GM12878 (cell line): ENCODE measurements around the gene TMEM255A. TPM values are rescaled to one million over a fixed set of nuclear protein-coding genes. Genes with fewer than 3 reads are reported as not detected.
A peak's percentile ranks its signal among the peaks of the same experiment; 100 is the strongest.

Experiments used
- BHLHE40 ChIP-seq, 2 experiments: fragments of 450-650 bp in 1 of 2; IDR thresholded peaks; 2 replicates each; pipeline ENCODE4 v1.6.1; 2011 to 2017; ENCODE audit warnings: low read depth in 2 of 2, borderline replicate concordance in 1 of 2, improper control_type of control experiment in 1 of 2, low read length in 1 of 2, mild to moderate bottlenecking in 1 of 2
- BMI1 ChIP-seq: fragments of 450-650 bp; IDR thresholded peaks from 2 replicates; pipeline ENCODE4 v1.6.1; 2016; ENCODE audit warnings: mild to moderate bottlenecking, moderate library complexity, borderline replicate concordance
- CHD1 ChIP-seq: IDR thresholded peaks from 2 replicates; pipeline ENCODE4 v1.6.1; 2012; ENCODE audit warnings: low read depth, low read length, improper control_type of control experiment
- CHD2 ChIP-seq: IDR thresholded peaks from 2 replicates; pipeline ENCODE4 v1.6.1; 2011; ENCODE audit warnings: low read depth, low read length, improper control_type of control experiment, borderline replicate concordance
- IRF4 ChIP-seq: IDR thresholded peaks from 2 replicates; pipeline ENCODE4 v1.6.1; 2011; ENCODE audit warnings: low read depth, low read length
- IRF5 ChIP-seq: fragments of 450-650 bp; IDR thresholded peaks from 2 replicates; pipeline ENCODE4 v1.6.1; 2017; ENCODE audit warnings: borderline replicate concordance
- KLF5 ChIP-seq: fragments of 450-650 bp; IDR thresholded peaks from 2 replicates; pipeline ENCODE4 v1.6.1; 2014; ENCODE audit warnings: mild to moderate bottlenecking; ENCODE audit not compliant: partially characterized antibody
- MEF2A ChIP-seq: IDR thresholded peaks from 2 replicates; pipeline ENCODE4 v1.6.1; 2011; ENCODE audit warnings: low read depth, mild to moderate bottlenecking, low read length, moderate library complexity; ENCODE audit not compliant: insufficient read depth
- MTA2 ChIP-seq: fragments of 450-650 bp; IDR thresholded peaks from 2 replicates; pipeline ENCODE4 v1.6.1; 2016; ENCODE audit warnings: low read depth, mild to moderate bottlenecking, moderate library complexity
- MTA3 ChIP-seq: IDR thresholded peaks from 2 replicates; pipeline ENCODE4 v1.6.1; 2012; ENCODE audit warnings: low read length, inconsistent platforms, borderline replicate concordance
- MXI1 ChIP-seq: fragments of 150-350 bp; IDR thresholded peaks from 2 replicates; pipeline ENCODE4 v1.6.1; 2011; ENCODE audit warnings: low read depth, mild to moderate bottlenecking, inconsistent platforms, low read length, improper control_type of control experiment
- NFIC ChIP-seq: IDR thresholded peaks from 2 replicates; pipeline ENCODE4 v1.6.1; 2012; ENCODE audit warnings: low read depth, mild to moderate bottlenecking, inconsistent platforms, low read length, moderate library complexity
- NR2F1 ChIP-seq: fragments of 450-650 bp; conservative IDR thresholded peaks from 2 replicates; pipeline ENCODE4 v1.6.1; 2017; ENCODE audit warnings: mild to moderate bottlenecking
- NRF1 ChIP-seq: conservative IDR thresholded peaks from 2 replicates; pipeline ENCODE4 v1.6.1; 2011; ENCODE audit warnings: mild to moderate bottlenecking, low read depth, low read length, improper control_type of control experiment
- POU2F2 ChIP-seq: IDR thresholded peaks from 3 replicates; pipeline ENCODE4 v1.6.1; 2011; ENCODE audit warnings: low read depth, mild to moderate bottlenecking, low read length, borderline replicate concordance
- PRDM15 ChIP-seq: fragments of 450-650 bp; formaldehyde crosslinking; IDR thresholded peaks from 2 replicates; pipeline ENCODE4 v1.4.0; 2020; ENCODE audit warnings: mild to moderate bottlenecking, moderate library complexity
- SMAD1 ChIP-seq: fragments of 450-650 bp; IDR thresholded peaks from 2 replicates; pipeline ENCODE4 v1.6.1; 2018; ENCODE audit warnings: mild to moderate bottlenecking, low read depth; ENCODE audit not compliant: partially characterized antibody
- SPI1 ChIP-seq: IDR thresholded peaks from 2 replicates; pipeline ENCODE4 v1.6.1; 2011; ENCODE audit warnings: low read depth, mild to moderate bottlenecking, low read length, moderate library complexity, borderline replicate concordance; ENCODE audit not compliant: insufficient read depth
- TCF3 ChIP-seq: IDR thresholded peaks from 2 replicates; pipeline ENCODE4 v1.6.1; 2012; ENCODE audit warnings: low read depth, mild to moderate bottlenecking, low read length, borderline replicate concordance; ENCODE audit not compliant: insufficient read depth
- ZNF622 ChIP-seq: fragments of 450-650 bp; IDR thresholded peaks from 2 replicates; pipeline ENCODE4 v1.6.1; 2017; ENCODE audit warnings: mild to moderate bottlenecking, inconsistent platforms
- ZNF687 ChIP-seq: fragments of 450-650 bp; IDR thresholded peaks from 2 replicates; pipeline ENCODE4 v1.6.1; 2017; ENCODE audit warnings: mild to moderate bottlenecking, moderate library complexity
- polyA plus RNA-seq, 11 experiments: library from polyadenylated mRNA; depleted of rRNA in 4 of 11; unstranded in 6 of 11; stranded (reverse) in 5 of 11; fragments of >200 nt; fragmentation: Nextera tagmentation in 4 of 11; fragmentation: Illumina TruSeq in 1 of 11; extraction: Ambion mirVana in 4 of 11; extraction: Trizol in 1 of 11; gene quantifications; 1 replicate in 1 of 11; 2 replicates in 10 of 11; pipeline versions ENCODE4 v1.2.1 to v1.2.3, GENCODE V29; 2011 to 2016; ENCODE audit warnings: inconsistent platforms in 2 of 11, missing spikeins in 2 of 11, low read depth in 1 of 11
- total RNA-seq, 4 experiments: library from RNA; depleted of rRNA in 3 of 4; stranded (reverse); fragments of >200 nt in 3 of 4; fragmentation: Illumina TruSeq in 1 of 4; extraction: Trizol in 1 of 4; gene quantifications; 2 replicates each; pipeline versions ENCODE4 v1.2.1 to v1.2.3, GENCODE V29; 2013 to 2021

TMEM255A gene
- total and polyA plus RNA-seq, 10 of the 15 experiments (the other 5 are each of a cell fraction or from before 2014, with no cell fraction given) = 0.90 to 5.4 (median 1.3) TPM

- TF ChIP-seq CHD2 (no peak), NR2F1 (peak; percentile 86), CHD1 (no peak), NRF1 (no peak), PRDM15 (CRISPR knock-in tag) (no peak), POU2F2 (peak; percentile 59; the same call in 2 of the 3 replicates), KLF5 (no peak), ZNF622 (no peak), IRF4 (peak; percentile 51; the same call in 1 of the 2 replicates), TCF3 (no peak), MTA3 (no peak), MTA2 (no peak), SPI1 (no peak), BHLHE40 (IDR thresholded peaks at IDR 0.05; ENCODE audit: borderline replicate concordance in 1 of 2, low read depth in 2 of 2, low read length in 1 of 2) (0 out of 4 replicates have a peak, but pooled peaks of 1 of the 2 experiments have one; percentile 18), NFIC (0 out of 2 replicates have a peak, but pooled peaks have one; percentile 20), IRF5 (no peak), MXI1 (0 out of 2 replicates have a peak, but pooled peaks have one; percentile 61), ZNF687 (no peak), SMAD1 (peak; percentile 62), BMI1 (no peak), MEF2A (0 out of 2 replicates have a peak, but pooled peaks have one; percentile 61)
Measured at GRCh38 chrX:120244735-120245498, 66.3 kb downstream of the TMEM255A start (continued).
